Astrocyte (in vitro differentiated cells and primary cell): ENCODE results near the gene UBE2M. TPM values are rescaled to one million over a fixed set of nuclear protein-coding genes. Genes with fewer than 3 reads are reported as not detected.

Source experiments
- DNase-seq: peaks from one replicate; pipeline ENCODE4 v3.0.0-alpha.2; 2010; ENCODE audit warnings: low read depth
- FAIRE-seq: peaks from 2 replicates; lab custom pipeline; 2011; peaks lifted over from hg19 to GRCh38; lab: Jason Lieb, UNC
- H2AFZ ChIP-seq: 2 replicates; pipeline ENCODE4 v1.6.0; 2012; ENCODE audit warnings: low read depth, low read length, inconsistent platforms
- H3K27ac ChIP-seq: 2 replicates; pipeline ENCODE4 v1.5.1; 2011; ENCODE audit warnings: low read depth, low read length, inconsistent platforms
- H3K27me3 ChIP-seq: 2 replicates; pipeline ENCODE4 v1.6.0; 2011; ENCODE audit warnings: low read length, inconsistent platforms; ENCODE audit not compliant: insufficient read depth
- H3K36me3 ChIP-seq: 2 replicates; pipeline ENCODE4 v1.5.1; 2011; ENCODE audit warnings: low read length, inconsistent platforms; ENCODE audit not compliant: insufficient read depth
- H3K4me1 ChIP-seq: 2 replicates; pipeline ENCODE4 v1.5.1; 2011; ENCODE audit warnings: low read length, inconsistent platforms; ENCODE audit not compliant: insufficient read depth
- H3K4me2 ChIP-seq: 2 replicates; pipeline ENCODE4 v1.6.0; 2012; ENCODE audit warnings: low read length, inconsistent platforms
- H3K4me3 ChIP-seq: 2 replicates; pipeline ENCODE4 v1.5.1; 2011; ENCODE audit warnings: low read depth, mild to moderate bottlenecking, low read length, inconsistent platforms; ENCODE audit not compliant: insufficient read depth
- H3K79me2 ChIP-seq: 2 replicates; pipeline ENCODE4 v1.6.0; 2012; ENCODE audit warnings: mild to moderate bottlenecking, low read length, inconsistent platforms; ENCODE audit not compliant: insufficient read depth
- H3K9ac ChIP-seq: 2 replicates; pipeline ENCODE4 v1.6.0; 2012; ENCODE audit warnings: mild to moderate bottlenecking, low read length, inconsistent platforms
- H3K9me3 ChIP-seq: 2 replicates; pipeline ENCODE4 v1.5.1; 2012; ENCODE audit warnings: low read depth, mild to moderate bottlenecking, low read length, inconsistent platforms; ENCODE audit not compliant: insufficient read depth
- H4K20me1 ChIP-seq: 2 replicates; pipeline ENCODE4 v1.6.0; 2012; ENCODE audit warnings: low read length, inconsistent platforms; ENCODE audit not compliant: insufficient read depth
- H3K27ac Mint-ChIP-seq: one replicate; pipeline ENCODE4 v1.8.0; 2021; ENCODE audit warnings: mild to moderate bottlenecking, mixed read lengths; ENCODE audit not compliant: unreplicated experiment
- H3K27me3 Mint-ChIP-seq: one replicate; pipeline ENCODE4 v1.8.0; 2021; ENCODE audit warnings: low read depth, mixed read lengths; ENCODE audit not compliant: unreplicated experiment
- H3K36me3 Mint-ChIP-seq: one replicate; pipeline ENCODE4 v1.8.0; 2021; ENCODE audit warnings: low read depth, mixed read lengths; ENCODE audit not compliant: unreplicated experiment
- H3K4me1 Mint-ChIP-seq: one replicate; pipeline ENCODE4 v1.8.0; 2021; ENCODE audit warnings: low read depth, mixed read lengths; ENCODE audit not compliant: unreplicated experiment
- H3K4me3 Mint-ChIP-seq: one replicate; pipeline ENCODE4 v1.8.0; 2021; ENCODE audit warnings: mild to moderate bottlenecking, moderate library complexity, mixed read lengths; ENCODE audit not compliant: unreplicated experiment
- H3K9me3 Mint-ChIP-seq: one replicate; pipeline ENCODE4 v1.8.0; 2021; ENCODE audit warnings: mild to moderate bottlenecking, mixed read lengths; ENCODE audit not compliant: unreplicated experiment
- CTCF ChIP-seq: IDR thresholded peaks from 2 replicates; pipeline ENCODE4 v1.5.1; 2011; ENCODE audit warnings: low read depth, mild to moderate bottlenecking, inconsistent platforms, low read length, moderate library complexity; ENCODE audit not compliant: insufficient read depth
- EZH2 ChIP-seq: IDR thresholded peaks from 2 replicates; pipeline ENCODE4 v1.6.1; 2012; ENCODE audit warnings: mild to moderate bottlenecking, low read length, inconsistent platforms; ENCODE audit not compliant: insufficient read depth
- total RNA-seq: library from RNA; stranded (reverse); gene quantifications from 2 replicates; pipeline ENCODE4 v1.2.1, GENCODE V29; 2021

The UBE2M gene
- total RNA-seq, 1 donor from 2014 or later, result 113 TPM

- peaks cover 21% of the 10 kb centered on the region for H3K79me2 ChIP-seq
- no peaks in the 10 kb centered on the region for H3K27me3 Mint-ChIP-seq
- no peaks in the 10 kb centered on the region for H3K9me3 Mint-ChIP-seq
- no peak for FAIRE-seq
- H3K36me3 Mint-ChIP-seq, result peaks cover 6% of the 10 kb centered on the region
- no peaks in the 10 kb centered on the region for H3K9me3 ChIP-seq
- H3K36me3 ChIP-seq, result peaks cover 4% of the 10 kb centered on the region
- peaks cover 14% of the 10 kb centered on the region for H3K4me1 Mint-ChIP-seq
- peak overlapping the region; percentile 26 for H3K27ac Mint-ChIP-seq
- H3K4me3 ChIP-seq, result no peak overlapping the region
- peaks cover 14% of the 10 kb centered on the region for H4K20me1 ChIP-seq
- H3K27me3 ChIP-seq, result no peaks in the 10 kb centered on the region
- H3K4me2 ChIP-seq, result no peak overlapping the region
- peak overlapping the region; percentile 12 for H3K27ac ChIP-seq
- H3K9ac ChIP-seq, result no peak overlapping the region
- no peak overlapping the region for H2AFZ ChIP-seq
- H3K4me1 ChIP-seq, result no peaks in the 10 kb centered on the region
- no peak for TF ChIP-seq CTCF
- no peak for TF ChIP-seq EZH2
- no peak for DNase-seq
- no peak overlapping the region for H3K4me3 Mint-ChIP-seq
These were observed 27.8 kb upstream of the UBE2M start for GRCh38 chr19:58586133-58586765.

DNA sequence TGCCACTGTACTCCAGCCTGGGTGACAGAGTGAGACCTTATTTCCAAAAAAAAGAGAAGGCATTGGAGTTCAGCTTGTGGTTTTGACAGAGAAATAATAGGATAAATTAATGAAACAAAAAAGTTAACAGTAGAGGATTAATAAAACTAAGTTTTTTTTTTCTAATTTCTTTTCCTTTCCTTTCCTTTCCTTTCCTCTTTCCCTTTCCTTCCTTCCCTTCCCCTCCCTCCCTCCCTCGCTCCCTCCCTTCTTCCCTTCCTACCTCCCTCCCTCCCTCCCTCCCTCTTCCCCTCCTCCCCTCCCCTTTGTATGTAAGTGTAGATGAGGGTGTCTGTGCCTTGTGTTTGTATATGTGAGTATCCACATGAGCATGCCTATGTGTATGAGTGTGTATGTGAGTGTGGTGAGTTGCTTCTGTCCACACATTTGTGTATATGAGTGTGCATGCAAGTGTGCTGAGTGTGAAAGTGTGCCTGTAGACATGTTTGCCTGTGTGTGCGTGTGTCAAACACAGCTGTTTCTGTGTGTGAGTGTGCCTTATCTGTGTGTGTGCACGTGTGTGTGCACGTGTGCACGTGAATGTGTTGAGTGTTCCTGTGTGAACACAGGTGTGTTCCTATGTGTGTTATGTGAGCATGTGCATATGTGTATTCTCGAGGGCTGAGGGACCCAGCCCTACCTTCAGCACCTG, 27.2 kb upstream of the UBE2M start:
- H3K4me3 Mint-ChIP-seq, result no peak overlapping the region
- H3K9ac ChIP-seq, result no peak overlapping the region
- no peaks in the 10 kb centered on the region for H3K9me3 Mint-ChIP-seq
- peak overlapping the region; percentile 12 for H3K27ac ChIP-seq
- H3K36me3 Mint-ChIP-seq, result peaks cover 10% of the 10 kb centered on the region
- peaks cover 4% of the 10 kb centered on the region for H3K36me3 ChIP-seq
- FAIRE-seq (no peak), DNase-seq (no peak)
- H3K4me1 ChIP-seq, result no peaks in the 10 kb centered on the region
- H3K9me3 ChIP-seq, result no peaks in the 10 kb centered on the region
- no peak for TF ChIP-seq EZH2
- TF ChIP-seq CTCF, result no peak
- no peaks in the 10 kb centered on the region for H3K27me3 ChIP-seq
- H3K4me1 Mint-ChIP-seq, result peaks cover 14% of the 10 kb centered on the region
- no peak overlapping the region for H3K4me3 ChIP-seq
- H3K27ac Mint-ChIP-seq, result no peak overlapping the region
- no peaks in the 10 kb centered on the region for H3K27me3 Mint-ChIP-seq
- no peak overlapping the region for H3K4me2 ChIP-seq
- H3K79me2 ChIP-seq, result peaks cover 24% of the 10 kb centered on the region
- peaks cover 14% of the 10 kb centered on the region for H4K20me1 ChIP-seq
- no peak overlapping the region for H2AFZ ChIP-seq
